GM21723 (cell line): ENCODE measurements around the gene CFDP1.

Source experiments
- ATAC-seq: cut with Tn5 transposase; IDR thresholded peaks from one replicate; pipeline ENCODE4 v1.9.1; 2021; ENCODE audit warnings: mild to moderate bottlenecking, moderate library complexity; ENCODE audit not compliant: unreplicated experiment

Gene CFDP1

GRCh38 chr16:75415169-75415905 is 18.0 kb downstream of the CFDP1 start:
- no peak for ATAC-seq

- no peak for ATAC-seq
These were observed 19.4 kb downstream of the CFDP1 start for GRCh38 chr16:75413951-75414350.

GRCh38 chr16:75406943-75407342 is 26.4 kb downstream of the CFDP1 start:
- ATAC-seq: no peak

- ATAC-seq: no peak
These were observed 30.4 kb downstream of the CFDP1 start for GRCh38 chr16:75402821-75403475.

GRCh38 chr16:75402159-75402820 is 31.0 kb downstream of the CFDP1 start:
- no peak for ATAC-seq

- no peak for ATAC-seq
These were observed 31.6 kb downstream of the CFDP1 start for GRCh38 chr16:75401691-75402090.

GRCh38 chr16:75398333-75398732 is 35.0 kb downstream of the CFDP1 start:
- no peak for ATAC-seq

- no peak for ATAC-seq
These were observed 38.4 kb downstream of the CFDP1 start for GRCh38 chr16:75394941-75395340.

- no peak for ATAC-seq
These were observed 40.4 kb downstream of the CFDP1 start for GRCh38 chr16:75392906-75393305.

- no peak for ATAC-seq
These were observed 42.2 kb downstream of the CFDP1 start for GRCh38 chr16:75390926-75391653.

- no peak for ATAC-seq
These were observed 44.1 kb downstream of the CFDP1 start for GRCh38 chr16:75389096-75389690.

GRCh38 chr16:75387951-75388350 is 45.4 kb downstream of the CFDP1 start:
- no peak for ATAC-seq

GRCh38 chr16:75385507-75386152 is 47.7 kb downstream of the CFDP1 start:
- no peak for ATAC-seq

- no peak for ATAC-seq
These were observed 50.2 kb downstream of the CFDP1 start for GRCh38 chr16:75383141-75383540.

- no peak for ATAC-seq
These were observed 50.7 kb downstream of the CFDP1 start for GRCh38 chr16:75382611-75383010.

GRCh38 chr16:75380870-75381269 is 52.4 kb downstream of the CFDP1 start:
- no peak for ATAC-seq

- peak; percentile 88 for ATAC-seq
These were observed 53.1 kb downstream of the CFDP1 start for GRCh38 chr16:75379911-75380847.

GRCh38 chr16:75379339-75379738 is 54.0 kb downstream of the CFDP1 start:
- peak; percentile 69 for ATAC-seq

- ATAC-seq: no peak
These were observed 54.7 kb downstream of the CFDP1 start for GRCh38 chr16:75378616-75379015.
